Measurements from ENCODE around the gene PSMD2.
"Not testable (repeated sequence)": the region's sequence is repeated elsewhere in the genome, so short reads cannot be mapped to it uniquely, and the experiment has no call there.

Gene PSMD2

DNA sequence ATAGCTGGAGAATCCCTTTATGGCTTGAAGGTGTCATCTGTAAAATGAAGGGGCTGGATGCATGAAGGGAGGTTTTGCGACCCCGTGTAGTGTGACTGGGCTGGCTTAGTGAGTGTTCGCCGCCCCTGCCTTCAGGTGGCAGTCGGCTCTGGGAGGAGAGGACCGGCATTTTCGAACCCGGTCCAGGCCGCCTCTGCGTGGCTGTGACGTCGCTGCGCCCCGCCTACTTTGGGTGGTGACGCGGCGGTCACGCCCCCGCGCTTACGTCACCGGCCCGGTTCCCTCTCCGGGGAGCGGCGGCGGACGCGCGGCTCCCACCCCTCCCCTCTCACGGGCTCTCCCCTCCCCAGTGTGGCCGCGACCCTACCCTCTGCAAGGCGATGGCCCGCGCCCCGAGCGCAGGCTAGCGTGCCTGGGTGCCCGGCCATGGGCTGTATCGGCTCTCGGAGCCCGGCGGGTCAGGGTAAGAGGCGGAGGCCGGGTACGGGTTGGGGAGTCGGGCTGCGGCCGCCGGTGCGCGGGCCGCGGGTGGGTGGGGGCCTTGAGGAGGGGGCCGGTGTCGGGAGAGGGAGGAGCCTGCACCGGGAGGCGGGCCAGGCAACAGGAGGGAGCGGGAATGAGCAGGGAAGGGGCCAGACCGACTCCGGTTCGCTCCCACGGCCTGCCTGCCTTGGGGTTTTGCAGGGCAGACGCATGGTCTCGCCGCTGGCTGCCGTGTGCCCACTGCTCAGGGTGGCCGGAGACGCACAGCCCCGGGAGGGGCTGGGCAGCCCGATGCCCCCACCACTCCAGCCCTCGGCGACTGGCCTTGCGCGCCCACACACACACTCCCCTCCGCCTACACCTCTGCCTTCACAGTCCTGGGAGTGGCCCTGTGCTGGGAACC is 36.9 kb downstream of the PSMD2 start:
- peak overlapping the region; percentile 73 for H3K4me3 ChIP-seq (ENCODE audit: low read length)
- DNase-seq (ENCODE audit: low read depth): peak; percentile 66
- no peak for TF ChIP-seq CTCF (conservative IDR thresholded peaks at IDR 0.05; ENCODE audit: low read length)

GRCh38 chr3:184336547-184337398 is 37.7 kb downstream of the PSMD2 start:
- peak; percentile 70 for DNase-seq (ENCODE audit: low read depth)
- peak overlapping the region; percentile 73 for H3K4me3 ChIP-seq (ENCODE audit: low read length)
- TF ChIP-seq CTCF (conservative IDR thresholded peaks at IDR 0.05; ENCODE audit: low read length): no peak

DNA sequence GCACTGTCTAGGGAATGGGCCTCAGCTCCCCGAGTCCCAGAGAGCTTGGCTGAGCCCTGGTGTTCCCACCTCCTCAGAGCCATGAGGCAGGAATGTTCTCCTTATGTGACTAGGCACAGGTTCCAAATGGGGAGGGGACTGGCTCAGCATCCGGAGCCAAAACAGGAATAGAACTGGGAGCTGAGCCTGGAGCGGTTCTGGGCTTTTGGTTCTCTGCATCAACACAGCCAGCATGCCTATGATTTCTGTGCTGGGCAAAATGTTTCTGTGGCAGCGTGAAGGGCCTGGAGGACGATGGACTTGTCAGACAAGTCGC is 38.3 kb downstream of the PSMD2 start, which contains the start of gene FAM131A:
TSS of gene FAM131A (plus strand) at position 202 of the 316 bp plus-strand sequence. CDS start at position 233, 31 bp downstream.
- H3K4me3 ChIP-seq (ENCODE audit: low read length): peak within 1 kb of the TSS; percentile 73
- no peak for TF ChIP-seq CTCF (conservative IDR thresholded peaks at IDR 0.05; ENCODE audit: low read length)
- DNase-seq (ENCODE audit: low read depth): peak; percentile 50

GRCh38 chr3:184337981-184338380 is 38.9 kb downstream of the PSMD2 start:
- TF ChIP-seq CTCF (conservative IDR thresholded peaks at IDR 0.05; ENCODE audit: low read length): no peak
- no peak for DNase-seq (ENCODE audit: low read depth)
- no peak overlapping the region for H3K4me3 ChIP-seq (ENCODE audit: low read length)

- peak; percentile 35 for DNase-seq (ENCODE audit: low read depth)
- 0 out of 2 replicates have a peak, but pooled peaks have one; percentile 0 for TF ChIP-seq CTCF (conservative IDR thresholded peaks at IDR 0.05; ENCODE audit: low read length)
- H3K4me3 ChIP-seq (ENCODE audit: low read length): no peak overlapping the region
These were observed 39.5 kb downstream of the PSMD2 start for GRCh38 chr3:184338511-184338945.

- DNase-seq (ENCODE audit: low read depth): no peak
- TF ChIP-seq CTCF (conservative IDR thresholded peaks at IDR 0.05; ENCODE audit: low read length): no peak
- H3K4me3 ChIP-seq (ENCODE audit: low read length): no peak overlapping the region
These were observed 40.0 kb downstream of the PSMD2 start for GRCh38 chr3:184339001-184339400.

GRCh38 chr3:184339451-184340135 is 40.6 kb downstream of the PSMD2 start:
- DNase-seq (ENCODE audit: low read depth); H3K4me3 ChIP-seq (ENCODE audit: low read length): not testable (repeated sequence)

Data from AG10803 (cell line).